OCI-LY1 (cell line): ENCODE measurements around the gene ETF1.
A peak's percentile ranks its signal among the peaks of the same experiment; 100 is the strongest.

Source experiments
- H2AFZ ChIP-seq: fragments of 200-600 bp; sonication (generic), shearing (Covaris generic); 2 replicates; pipeline ENCODE4 v1.6.0; 2014; ENCODE audit warnings: antibody characterized with exemption, mild to moderate bottlenecking, low read length
- H3F3A ChIP-seq: fragments of 200-600 bp; sonication (generic), shearing (Covaris generic); 2 replicates; pipeline ENCODE4 v1.6.0; 2014; ENCODE audit warnings: mild to moderate bottlenecking, antibody characterized with exemption, low read length, moderate library complexity; ENCODE audit not compliant: insufficient read depth
- H3K27ac ChIP-seq: fragments of 200-600 bp; sonication (generic); 2 replicates; pipeline ENCODE4 v1.5.1; 2014; ENCODE audit warnings: low read length, mixed run types, mild to moderate bottlenecking, low read depth; ENCODE audit not compliant: poor library complexity, severe bottlenecking
- H3K27me3 ChIP-seq: fragments of 200-600 bp; sonication (generic); 2 replicates; pipeline ENCODE4 v1.6.0; 2014; ENCODE audit warnings: antibody characterized with exemption, mild to moderate bottlenecking, low read length, moderate library complexity; ENCODE audit not compliant: insufficient read depth
- H3K36me3 ChIP-seq: fragments of 200-600 bp; sonication (generic); 2 replicates; pipeline ENCODE4 v1.6.1; 2014; ENCODE audit warnings: mild to moderate bottlenecking, antibody characterized with exemption, low read length, moderate library complexity, mixed read lengths; ENCODE audit not compliant: insufficient read depth
- H3K4me1 ChIP-seq: fragments of 200-600 bp; sonication (generic); 2 replicates; pipeline ENCODE4 v1.5.1; 2014; ENCODE audit warnings: mild to moderate bottlenecking, low read length, moderate library complexity; ENCODE audit not compliant: insufficient read depth, severe bottlenecking
- H3K4me2 ChIP-seq: fragments of 200-600 bp; sonication (generic), shearing (Covaris generic); 2 replicates; pipeline ENCODE4 v1.6.1; 2014; ENCODE audit warnings: low read length
- H3K4me3 ChIP-seq: fragments of 200-600 bp; sonication (generic); 2 replicates; pipeline ENCODE4 v1.5.1; 2014; ENCODE audit warnings: low read length, low read depth, mild to moderate bottlenecking, mixed read lengths; ENCODE audit not compliant: poor library complexity, severe bottlenecking
- H3K79me2 ChIP-seq: fragments of 200-600 bp; shearing (Covaris generic); 2 replicates; pipeline ENCODE4 v1.6.1; 2016; ENCODE audit warnings: mixed run types, low read length, mixed read lengths; ENCODE audit not compliant: insufficient read depth
- H3K9ac ChIP-seq: fragments of 200-600 bp; sonication (generic), shearing (Covaris generic); 2 replicates; pipeline ENCODE4 v1.6.1; 2014; ENCODE audit warnings: mild to moderate bottlenecking, low read length, mixed read lengths
- H3K9me2 ChIP-seq: fragments of 200-600 bp; sonication (generic), shearing (Covaris generic); 2 replicates; pipeline ENCODE4 v1.6.1; 2014; ENCODE audit warnings: low read depth, mild to moderate bottlenecking, low read length, mixed read lengths
- H3K9me3 ChIP-seq: fragments of 200-600 bp; shearing (Covaris generic); 2 replicates; pipeline ENCODE4 v1.6.1; 2014; ENCODE audit warnings: low read length, mixed read lengths
- H4K20me1 ChIP-seq: fragments of 200-600 bp; sonication (generic), shearing (Covaris generic); 2 replicates; pipeline ENCODE4 v1.6.0; 2016; ENCODE audit warnings: mild to moderate bottlenecking, low read length; ENCODE audit not compliant: insufficient read depth
- CTCF ChIP-seq: fragments of 200-600 bp; sonication (generic), shearing (Covaris generic); IDR thresholded peaks from 2 replicates; pipeline ENCODE4 v1.5.1; 2017; ENCODE audit warnings: mild to moderate bottlenecking, antibody characterized with exemption, low read length, moderate library complexity, mixed read lengths
- EZH2 ChIP-seq: fragments of 200-600 bp; sonication (generic), shearing (Covaris generic); IDR thresholded peaks from 2 replicates; pipeline ENCODE4 v1.8.0; 2017; ENCODE audit warnings: borderline replicate concordance, mixed run types, mild to moderate bottlenecking, antibody characterized with exemption, low read length, moderate library complexity, mixed read lengths

ETF1 gene

GRCh38 chr5:138458856-138459255 lies 84.2 kb downstream of the ETF1 start:
- Histone ChIP-seq H3K4me3 (no peak overlapping the region), H3K9me3 (no peaks in the 10 kb centered on the region), H3K4me2 (peak overlapping the region; percentile 23; the same call in 1 of the 2 replicates), H3K27ac (peak overlapping the region; percentile 58), H3K4me1 (peaks cover 37% of the 10 kb centered on the region), H3F3A (no peaks in the 10 kb centered on the region), H3K79me2 (no peaks in the 10 kb centered on the region), H4K20me1 (no peaks in the 10 kb centered on the region), H3K27me3 (0 out of 2 replicates have a peak, but pooled peaks cover 4% of the 10 kb centered on the region), H3K9me2 (no peaks in the 10 kb centered on the region), H2AFZ (no peak overlapping the region), H3K9ac (peak overlapping the region; percentile 11; the same call in 1 of the 2 replicates), H3K36me3 (no peaks in the 10 kb centered on the region)
- no peak for TF ChIP-seq EZH2
- TF ChIP-seq CTCF: no peak

GRCh38 chr5:138458384-138458783 lies 84.7 kb downstream of the ETF1 start:
- no peak overlapping the region for H2AFZ ChIP-seq
- 0 out of 2 replicates have a peak, but pooled peaks cover 4% of the 10 kb centered on the region for H3K27me3 ChIP-seq
- H3K4me1 ChIP-seq: peaks cover 32% of the 10 kb centered on the region
- no peak overlapping the region for H3K27ac ChIP-seq
- no peak for TF ChIP-seq EZH2
- no peak for TF ChIP-seq CTCF
- H3K79me2 ChIP-seq: no peaks in the 10 kb centered on the region
- H3K9me2 ChIP-seq: no peaks in the 10 kb centered on the region
- no peaks in the 10 kb centered on the region for H4K20me1 ChIP-seq
- H3F3A ChIP-seq: no peaks in the 10 kb centered on the region
- H3K9me3 ChIP-seq: no peaks in the 10 kb centered on the region
- H3K4me2 ChIP-seq: no peak overlapping the region
- H3K4me3 ChIP-seq: no peak overlapping the region
- H3K9ac ChIP-seq: no peak overlapping the region
- H3K36me3 ChIP-seq: no peaks in the 10 kb centered on the region

- no peak overlapping the region for H3K4me2 ChIP-seq
These were observed 85.3 kb downstream of the ETF1 start for GRCh38 chr5:138457531-138458275.

More at GRCh38 chr5:138457531-138458275, 85.3 kb downstream of the ETF1 start:
- H3F3A ChIP-seq: no peaks in the 10 kb centered on the region
- no peak overlapping the region for H2AFZ ChIP-seq
- H3K9me3 ChIP-seq: no peaks in the 10 kb centered on the region
- H4K20me1 ChIP-seq: no peaks in the 10 kb centered on the region
- H3K27ac ChIP-seq: no peak overlapping the region
- H3K4me1 ChIP-seq: peaks cover 29% of the 10 kb centered on the region
- 0 out of 2 replicates have a peak, but pooled peaks cover 4% of the 10 kb centered on the region for H3K27me3 ChIP-seq
- H3K4me3 ChIP-seq: no peak overlapping the region
- TF ChIP-seq EZH2 (no peak), CTCF (no peak)
- H3K9ac ChIP-seq: no peak overlapping the region
- H3K9me2 ChIP-seq: no peaks in the 10 kb centered on the region
- H3K79me2 ChIP-seq: no peaks in the 10 kb centered on the region
- no peaks in the 10 kb centered on the region for H3K36me3 ChIP-seq
